Measurements from ENCODE around the gene HIBCH.
A peak's percentile ranks its signal among the peaks of the same experiment; 100 is the strongest.
"Not testable (repeated sequence)": the region's sequence is repeated elsewhere in the genome, so short reads cannot be mapped to it uniquely, and the experiment has no call there.

The HIBCH gene

GRCh38 chr2:190303647-190304046 lies 16.0 kb downstream of the HIBCH start:
- DNase-seq = no peak

GRCh38 chr2:190302052-190302451 lies 17.6 kb downstream of the HIBCH start:
- no peak for DNase-seq

GRCh38 chr2:190301032-190301431 lies 18.6 kb downstream of the HIBCH start:
- DNase-seq = no peak

GRCh38 chr2:190297880-190298279 lies 21.7 kb downstream of the HIBCH start:
- not testable (repeated sequence) for DNase-seq

GRCh38 chr2:190283783-190284182 lies 35.8 kb downstream of the HIBCH start:
- DNase-seq = no peak

GRCh38 chr2:190280565-190281350 lies 38.9 kb downstream of the HIBCH start:
- no peak for DNase-seq

GRCh38 chr2:190279256-190280134 lies 40.1 kb downstream of the HIBCH start:
- DNase-seq = not testable (repeated sequence)

- peak; percentile 38 to 47 for DNase-seq
These were observed 42.2 kb downstream of the HIBCH start for GRCh38 chr2:190277234-190278112.

- no peak for DNase-seq
These were observed 47.2 kb downstream of the HIBCH start for GRCh38 chr2:190272457-190272842.

- no peak for DNase-seq
These were observed 47.7 kb downstream of the HIBCH start for GRCh38 chr2:190271783-190272456.

- no peak for DNase-seq
These were observed 49.3 kb downstream of the HIBCH start for GRCh38 chr2:190270298-190270697.

GRCh38 chr2:190269699-190270098 lies 49.9 kb downstream of the HIBCH start:
- not testable (repeated sequence) for DNase-seq

- no peak for DNase-seq
These were observed 52.3 kb downstream of the HIBCH start for GRCh38 chr2:190267302-190267701.

GRCh38 chr2:190266314-190266713 lies 53.3 kb downstream of the HIBCH start:
- DNase-seq = no peak

- no peak for DNase-seq
These were observed 57.8 kb downstream of the HIBCH start for GRCh38 chr2:190261851-190262250.

GRCh38 chr2:190256087-190256486 lies 63.5 kb downstream of the HIBCH start:
- DNase-seq = no peak

GRCh38 chr2:190255676-190256075 lies 64.0 kb downstream of the HIBCH start:
- no peak for DNase-seq

- DNase-seq = no peak
These were observed 65.4 kb downstream of the HIBCH start for GRCh38 chr2:190254063-190254850.

- DNase-seq = no peak
These were observed 69.2 kb downstream of the HIBCH start for GRCh38 chr2:190250421-190250820.

GRCh38 chr2:190235551-190236075 lies 84.0 kb downstream of the HIBCH start:
- DNase-seq = no peak

GRCh38 chr2:190235101-190235500 lies 84.5 kb downstream of the HIBCH start:
- DNase-seq = no peak
